PC-9 (cell line): ENCODE data around the gene PIGR.

Experiments
- EZH2 ChIP-seq: fragments of 200-600 bp; sonication (generic); IDR thresholded peaks from 2 replicates; pipeline ENCODE4 v1.8.0; 2017; ENCODE audit warnings: antibody characterized with exemption, low read depth
- TF ChIP-seq, protein P1 (sequence below): fragments of 200-600 bp; sonication (generic); conservative IDR thresholded peaks from 2 replicates; pipeline ENCODE4 v1.6.1; 2017; ENCODE audit warnings: mixed run types, antibody characterized with exemption, mild to moderate bottlenecking, moderate library complexity

DNA sequence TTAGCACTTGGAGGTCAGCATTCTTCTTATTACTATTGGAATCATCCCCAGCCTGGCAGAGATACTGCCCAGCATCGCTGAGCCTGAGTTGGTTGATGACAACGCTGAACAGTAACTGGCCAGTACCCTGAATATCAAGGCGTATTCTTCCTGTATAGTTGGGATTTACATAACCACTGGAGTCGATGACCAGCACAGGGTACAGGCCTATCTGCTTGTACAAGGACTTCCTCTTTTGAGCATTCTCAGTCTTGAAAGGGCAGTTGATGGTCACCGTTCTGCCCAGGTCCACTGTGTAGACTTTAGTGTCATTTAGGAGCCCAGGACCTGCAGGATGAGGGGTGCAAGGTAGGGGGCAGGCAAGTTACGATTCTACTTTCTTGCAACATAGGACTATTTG lies 8.8 kb downstream of the PIGR start:
- TF ChIP-seq, protein P1, sequence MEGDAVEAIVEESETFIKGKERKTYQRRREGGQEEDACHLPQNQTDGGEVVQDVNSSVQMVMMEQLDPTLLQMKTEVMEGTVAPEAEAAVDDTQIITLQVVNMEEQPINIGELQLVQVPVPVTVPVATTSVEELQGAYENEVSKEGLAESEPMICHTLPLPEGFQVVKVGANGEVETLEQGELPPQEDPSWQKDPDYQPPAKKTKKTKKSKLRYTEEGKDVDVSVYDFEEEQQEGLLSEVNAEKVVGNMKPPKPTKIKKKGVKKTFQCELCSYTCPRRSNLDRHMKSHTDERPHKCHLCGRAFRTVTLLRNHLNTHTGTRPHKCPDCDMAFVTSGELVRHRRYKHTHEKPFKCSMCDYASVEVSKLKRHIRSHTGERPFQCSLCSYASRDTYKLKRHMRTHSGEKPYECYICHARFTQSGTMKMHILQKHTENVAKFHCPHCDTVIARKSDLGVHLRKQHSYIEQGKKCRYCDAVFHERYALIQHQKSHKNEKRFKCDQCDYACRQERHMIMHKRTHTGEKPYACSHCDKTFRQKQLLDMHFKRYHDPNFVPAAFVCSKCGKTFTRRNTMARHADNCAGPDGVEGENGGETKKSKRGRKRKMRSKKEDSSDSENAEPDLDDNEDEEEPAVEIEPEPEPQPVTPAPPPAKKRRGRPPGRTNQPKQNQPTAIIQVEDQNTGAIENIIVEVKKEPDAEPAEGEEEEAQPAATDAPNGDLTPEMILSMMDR, result no peak
- TF ChIP-seq EZH2, result no peak
